Loucy (cell line): ENCODE measurements around the gene PRDM4.
A peak's percentile ranks its signal among the peaks of the same experiment; 100 is the strongest.

Source experiments
- H2AFZ ChIP-seq: fragments of 200-600 bp; sonication (generic); 2 replicates; pipeline ENCODE4 v1.6.0; 2016; ENCODE audit warnings: antibody characterized with exemption, mild to moderate bottlenecking, low read length, moderate library complexity
- H3F3A ChIP-seq: fragments of 200-600 bp; 2 replicates; pipeline ENCODE4 v1.6.0; 2016; ENCODE audit warnings: antibody characterized with exemption, low read depth, mild to moderate bottlenecking
- H3K27me3 ChIP-seq: fragments of 200-600 bp; sonication (generic); 2 replicates; pipeline ENCODE4 v1.6.1; 2014; ENCODE audit warnings: low read length, mild to moderate bottlenecking; ENCODE audit not compliant: insufficient read depth, poor library complexity, severe bottlenecking
- H3K36me3 ChIP-seq: fragments of 200-600 bp; sonication (generic); 2 replicates; pipeline ENCODE4 v1.6.1; 2016; ENCODE audit warnings: low read length; ENCODE audit not compliant: insufficient read depth
- H3K4me1 ChIP-seq: fragments of 200-600 bp; sonication (generic); 2 replicates; pipeline ENCODE4 v1.5.1; 2014; ENCODE audit warnings: low read length, mild to moderate bottlenecking; ENCODE audit not compliant: insufficient read depth, poor library complexity, severe bottlenecking
- H3K4me2 ChIP-seq: fragments of 200-600 bp; sonication (generic); 2 replicates; pipeline ENCODE4 v1.6.0; 2014; ENCODE audit warnings: antibody characterized with exemption, low read length, low read depth, mild to moderate bottlenecking; ENCODE audit not compliant: poor library complexity, severe bottlenecking
- H3K4me3 ChIP-seq: fragments of 200-600 bp; sonication (generic); 2 replicates; pipeline ENCODE4 v1.5.1; 2014; ENCODE audit warnings: low read length, mild to moderate bottlenecking, mixed read lengths; ENCODE audit not compliant: poor library complexity, severe bottlenecking
- H3K79me2 ChIP-seq: fragments of 200-600 bp; sonication (generic); 2 replicates; pipeline ENCODE4 v1.6.1; 2014; ENCODE audit warnings: low read length; ENCODE audit not compliant: insufficient read depth
- H3K9ac ChIP-seq: fragments of 200-600 bp; sonication (generic); 2 replicates; pipeline ENCODE4 v1.6.0; 2014; ENCODE audit warnings: mild to moderate bottlenecking, low read depth, low read length, moderate library complexity; ENCODE audit not compliant: poor library complexity, severe bottlenecking
- H3K9me2 ChIP-seq: fragments of 200-600 bp; sonication (generic); replicated peaks from 2 replicates; pipeline ENCODE4 v1.6.1; 2016; ENCODE audit warnings: low read depth, low read length, mixed read lengths
- H3K9me3 ChIP-seq: fragments of 200-600 bp; sonication (generic); 2 replicates; pipeline ENCODE4 v1.6.1; 2014; ENCODE audit warnings: mild to moderate bottlenecking, antibody characterized with exemption, low read length, low read depth; ENCODE audit not compliant: insufficient read depth
- H4K20me1 ChIP-seq: fragments of 200-600 bp; sonication (generic); 2 replicates; pipeline ENCODE4 v1.6.0; 2014; ENCODE audit warnings: antibody characterized with exemption, low read length, mild to moderate bottlenecking; ENCODE audit not compliant: insufficient read depth, poor library complexity, severe bottlenecking
- CTCF ChIP-seq: fragments of 200-600 bp; sonication (generic); conservative IDR thresholded peaks from 2 replicates; pipeline ENCODE4 v1.5.1; 2014; ENCODE audit warnings: mild to moderate bottlenecking, antibody characterized with exemption, low read length
- EZH2phosphoT487 ChIP-seq: fragments of 200-600 bp; IDR thresholded peaks from 2 replicates; pipeline ENCODE4 v1.6.1; 2018; ENCODE audit warnings: antibody characterized with exemption, mild to moderate bottlenecking, moderate library complexity, borderline replicate concordance

Gene PRDM4

GRCh38 chr12:107762874-107763273 is 1.9 kb upstream of the PRDM4 start:
- no peak overlapping the region for H3K9ac ChIP-seq
- peaks cover 25% of the 10 kb centered on the region for H4K20me1 ChIP-seq
- no peaks in the 10 kb centered on the region for H3K36me3 ChIP-seq
- no peaks in the 10 kb centered on the region for H3K27me3 ChIP-seq
- no peak overlapping the region for H2AFZ ChIP-seq
- peaks cover 27% of the 10 kb centered on the region for H3K4me1 ChIP-seq
- peaks cover 27% of the 10 kb centered on the region for H3K79me2 ChIP-seq
- H3K4me3 ChIP-seq = no peak overlapping the region
- no peak for TF ChIP-seq CTCF
- TF ChIP-seq EZH2phosphoT487 = no peak
- H3K4me2 ChIP-seq = no peak overlapping the region
- no peaks in the 10 kb centered on the region for H3F3A ChIP-seq
- no peaks in the 10 kb centered on the region for H3K9me2 ChIP-seq
- H3K9me3 ChIP-seq = no peaks in the 10 kb centered on the region

GRCh38 chr12:107761502-107761904 is 566 bp upstream of the PRDM4 start:
- peaks cover 41% of the 10 kb centered on the region for H3K79me2 ChIP-seq
- peaks cover 35% of the 10 kb centered on the region for H3K4me1 ChIP-seq
- H3K27me3 ChIP-seq = no peaks in the 10 kb centered on the region
- H3K9me3 ChIP-seq = no peaks in the 10 kb centered on the region
- peaks cover 38% of the 10 kb centered on the region for H4K20me1 ChIP-seq
- H3K9ac ChIP-seq = no peak overlapping the region
- H3F3A ChIP-seq = no peaks in the 10 kb centered on the region
- H3K9me2 ChIP-seq = no peaks in the 10 kb centered on the region
- H3K4me2 ChIP-seq = peak overlapping the region; percentile 60
- TF ChIP-seq CTCF (no peak), EZH2phosphoT487 (no peak)
- peak overlapping the region; percentile 91 for H3K4me3 ChIP-seq
- peaks cover 4% of the 10 kb centered on the region; the same call in 1 of the 2 replicates for H3K36me3 ChIP-seq
- H2AFZ ChIP-seq = peak overlapping the region; percentile 81

GRCh38 chr12:107760207-107760808 is 629 bp downstream of the PRDM4 start:
- peak overlapping the region; percentile 97 for H3K4me2 ChIP-seq
- H3K9ac ChIP-seq = peak overlapping the region; percentile 89
- H2AFZ ChIP-seq = no peak overlapping the region
- no peaks in the 10 kb centered on the region for H3K27me3 ChIP-seq
- H3K9me2 ChIP-seq = no peaks in the 10 kb centered on the region
- no peaks in the 10 kb centered on the region for H3K9me3 ChIP-seq
- peaks cover 15% of the 10 kb centered on the region; the same call in 1 of the 2 replicates for H3K36me3 ChIP-seq
- H3K4me1 ChIP-seq = peaks cover 35% of the 10 kb centered on the region
- no peaks in the 10 kb centered on the region for H3F3A ChIP-seq
- peak overlapping the region; percentile 91 for H3K4me3 ChIP-seq
- peaks cover 38% of the 10 kb centered on the region for H4K20me1 ChIP-seq
- no peak for TF ChIP-seq CTCF
- no peak for TF ChIP-seq EZH2phosphoT487
- peaks cover 46% of the 10 kb centered on the region for H3K79me2 ChIP-seq
